CD14-positive monocyte (primary cell): ENCODE results near the gene DGKI. TPM values are rescaled to one million over a fixed set of nuclear protein-coding genes. Genes with fewer than 3 reads are reported as not detected.

Source experiments
- DNase-seq, 3 donors: peaks; one replicate each; pipeline ENCODE4 v3.0.0-alpha.2; 2011 to 2022
- H2AFZ ChIP-seq: 2 replicates; pipeline ENCODE4 v1.6.0; 2012; ENCODE audit warnings: mild to moderate bottlenecking, low read depth, low read length, inconsistent platforms; ENCODE audit not compliant: insufficient read depth, poor library complexity, severe bottlenecking
- H3K27ac ChIP-seq, 2 donors: 1 replicate in 1 of 2; 2 replicates in 1 of 2; pipeline ENCODE4 v1.5.1; 2012 to 2013; ENCODE audit warnings: low read length in 2 of 2, control low read depth in 1 of 2, inconsistent platforms in 1 of 2, low read depth in 1 of 2, mild to moderate bottlenecking in 1 of 2
- H3K27me3 ChIP-seq, 2 donors: one replicate each; pipeline versions ENCODE4 v1.6.0 to v1.6.1; 2011 to 2013; ENCODE audit warnings: low read length in 2 of 2; ENCODE audit not compliant: control insufficient read depth in 2 of 2, insufficient read depth in 2 of 2
- H3K36me3 ChIP-seq, 2 donors: replicated peaks in 1 of 2; 1 replicate in 1 of 2; 2 replicates in 1 of 2; pipeline versions ENCODE4 v1.5.1 to v1.6.1; 2012 to 2013; ENCODE audit warnings: low read length in 2 of 2, control low read depth in 1 of 2, inconsistent platforms in 1 of 2, mild to moderate bottlenecking in 1 of 2; ENCODE audit not compliant: insufficient read depth in 2 of 2, control insufficient read depth in 1 of 2
- H3K4me1 ChIP-seq, 2 donors: 1 replicate in 1 of 2; 2 replicates in 1 of 2; pipeline versions ENCODE4 v1.5.1 to v1.6.1; 2012 to 2013; ENCODE audit warnings: low read length in 2 of 2, control low read depth in 1 of 2, inconsistent platforms in 1 of 2, mild to moderate bottlenecking in 1 of 2, moderate library complexity in 1 of 2; ENCODE audit not compliant: insufficient read depth in 2 of 2, control insufficient read depth in 1 of 2
- H3K4me2 ChIP-seq: replicated peaks from 2 replicates; pipeline ENCODE3; 2012; ENCODE audit warnings: low read length, moderate library complexity, mild to moderate bottlenecking; ENCODE audit not compliant: poor library complexity, severe bottlenecking; ENCODE audit errors: extremely low read depth
- H3K4me3 ChIP-seq, 3 experiments: fragments of 200-600 bp in 1 of 3; sonication (generic) in 1 of 3; replicated peaks in 1 of 3; 1 replicate in 2 of 3; 2 replicates in 1 of 3; pipeline ENCODE4 v1.5.1; 2011 to 2013; ENCODE audit warnings: low read length in 3 of 3, mild to moderate bottlenecking in 3 of 3, control low read depth in 2 of 3, low read depth in 2 of 3, inconsistent platforms in 1 of 3, moderate library complexity in 1 of 3
- H3K79me2 ChIP-seq: 2 replicates; pipeline ENCODE4 v1.6.0; 2012; ENCODE audit warnings: mild to moderate bottlenecking, control low read depth, inconsistent platforms, low read length, moderate library complexity; ENCODE audit not compliant: insufficient read depth
- H3K9ac ChIP-seq: 2 replicates; pipeline ENCODE4 v1.6.0; 2017; ENCODE audit warnings: low read length, mild to moderate bottlenecking; ENCODE audit not compliant: insufficient read depth, poor library complexity, severe bottlenecking
- H3K9me3 ChIP-seq, 2 donors: replicated peaks in 1 of 2; 1 replicate in 1 of 2; 2 replicates in 1 of 2; pipeline versions ENCODE4 v1.5.1 to v1.6.1; 2012 to 2013; ENCODE audit warnings: low read length in 2 of 2, control low read depth in 1 of 2; ENCODE audit not compliant: control insufficient read depth in 1 of 2, insufficient read depth in 1 of 2
- H4K20me1 ChIP-seq: 2 replicates; pipeline ENCODE4 v1.6.0; 2012; ENCODE audit warnings: mild to moderate bottlenecking, low read length, control low read depth, moderate library complexity; ENCODE audit not compliant: insufficient read depth
- H3K27ac Mint-ChIP-seq, 7 donors: one replicate each; pipeline ENCODE4 v1.8.0; 2020; ENCODE audit warnings: mild to moderate bottlenecking in 7 of 7, mixed read lengths in 7 of 7, moderate library complexity in 6 of 7, inconsistent platforms in 2 of 7
- H3K27me3 Mint-ChIP-seq, 3 donors: one replicate each; pipeline ENCODE4 v1.8.0; 2021 to 2022; ENCODE audit warnings: low read depth in 3 of 3, mild to moderate bottlenecking in 3 of 3, mixed read lengths in 3 of 3, moderate library complexity in 3 of 3, inconsistent platforms in 1 of 3
- H3K36me3 Mint-ChIP-seq, 2 donors: one replicate each; pipeline ENCODE4 v1.8.0; 2020; ENCODE audit warnings: mixed read lengths in 2 of 2, inconsistent platforms in 1 of 2, mild to moderate bottlenecking in 1 of 2
- H3K4me1 Mint-ChIP-seq: one replicate; pipeline ENCODE4 v1.8.0; 2020; ENCODE audit warnings: mild to moderate bottlenecking, mixed read lengths
- H3K4me3 Mint-ChIP-seq, 2 donors: one replicate each; pipeline ENCODE4 v1.8.0; 2020; ENCODE audit warnings: mild to moderate bottlenecking in 2 of 2, mixed read lengths in 2 of 2, moderate library complexity in 1 of 2
- H3K9me3 Mint-ChIP-seq, 7 donors: one replicate each; pipeline ENCODE4 v1.8.0; 2020 to 2022; ENCODE audit warnings: mixed read lengths in 7 of 7, mild to moderate bottlenecking in 6 of 7, moderate library complexity in 6 of 7, inconsistent platforms in 2 of 7
- CTCF ChIP-seq: fragments of 200-600 bp; IDR thresholded peaks from one replicate; pipeline ENCODE4 v1.8.0; 2022; ENCODE audit warnings: antibody characterized with exemption, mild to moderate bottlenecking
- WGBS: methylation state at CpG from one replicate; pipeline ENCODE4 v1.1.5; 2013; ENCODE audit warnings: missing lambda C conversion rate; ENCODE audit not compliant: insufficient coverage; 5-methylcytosine and 5-hydroxymethylcytosine counted together
- intact Hi-C, 2 donors: fragments of 100-400 bp; cut with micrococcal nuclease; formaldehyde crosslinking; loops; one replicate each; pipeline versions ENCODE4 v1.15.0 to v1.15.1; 2023
- polyA plus RNA-seq, 3 donors: library from polyadenylated mRNA; depleted of rRNA in 1 of 3; unstranded in 2 of 3; stranded (reverse) in 1 of 3; fragments of 300-500 nt in 2 of 3; fragments of >200 nt in 1 of 3; fragmentation: Illumina TruSeq in 2 of 3; gene quantifications; 1 replicate in 2 of 3; 2 replicates in 1 of 3; pipeline ENCODE4 v1.2.3, GENCODE V29; 2012 to 2021

The DGKI gene
- polyA plus RNA-seq, 3 donors: not detected

- Histone ChIP-seq H3K4me1 (peaks cover 6% of the 10 kb centered on the region in 2 donors), H3K4me2 (no peak overlapping the region), H3K27ac (no peak overlapping the region), H3K36me3 (no peaks in the 10 kb centered on the region), H3K79me2 (no peaks in the 10 kb centered on the region), H3K27me3 (no peaks in the 10 kb centered on the region), H3K9ac (no peak overlapping the region), H4K20me1 (no peaks in the 10 kb centered on the region), H2AFZ (no peak overlapping the region), H3K4me3 (no peak overlapping the region), H3K9me3 (no peaks in the 10 kb centered on the region)
- Mint-ChIP-seq H3K27ac (no peak overlapping the region), H3K4me1 (no peaks in the 10 kb centered on the region), H3K9me3 (peaks cover 0 to 2% (median 0%) of the 10 kb centered on the region in 7 donors), H3K27me3 (peaks cover 2 to 5% (median 2%) of the 10 kb centered on the region in 3 donors), H3K36me3 (no peaks in the 10 kb centered on the region), H3K4me3 (no peak overlapping the region)
- intact Hi-C loops: no loop called here
- no peak for TF ChIP-seq CTCF
- 100% methylated on average over 1 of the region's 5 CpGs for WGBS
- DNase-seq: no peak
These were observed 253.6 kb downstream of the DGKI start for GRCh38 chr7:137593115-137593711.

DNA sequence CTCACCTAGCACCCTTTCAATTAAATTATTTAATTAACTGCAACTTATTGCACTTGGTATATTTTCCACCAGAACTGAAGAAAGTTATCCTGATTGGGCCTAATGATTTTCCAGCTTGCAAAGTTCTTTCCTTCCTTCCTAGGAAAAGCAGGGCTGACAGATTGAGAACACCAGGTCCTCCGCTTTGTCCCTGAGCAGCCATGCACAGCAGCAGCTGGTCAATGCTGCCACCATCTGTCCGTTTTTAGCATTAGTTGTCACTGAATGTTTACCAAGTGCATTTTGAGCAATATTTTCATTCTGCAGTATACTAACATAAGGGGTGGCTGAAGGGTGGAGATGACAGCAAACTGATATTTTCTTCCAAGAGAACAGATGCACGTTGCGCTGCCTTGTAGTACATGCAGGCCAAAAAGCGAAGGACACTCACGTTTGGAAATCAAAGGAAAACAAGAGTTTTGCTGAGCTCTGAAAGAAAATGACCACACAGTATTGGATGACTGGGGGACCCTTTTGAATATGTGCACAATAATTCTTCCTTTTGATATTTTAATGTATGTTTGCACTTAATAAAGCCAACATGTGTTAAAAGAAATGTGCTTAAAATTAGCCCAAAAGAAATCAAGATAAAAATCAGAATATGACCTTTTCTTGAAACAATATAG, 254.4 kb downstream of the DGKI start:
- no peak overlapping the region for H3K4me3 ChIP-seq
- WGBS: 74% methylated on average over 4 of the region's 6 CpGs
- H3K27me3 Mint-ChIP-seq: peaks cover 2 to 3% (median 2%) of the 10 kb centered on the region in 3 donors
- H3K4me1 Mint-ChIP-seq: no peaks in the 10 kb centered on the region
- no peak overlapping the region for H3K4me3 Mint-ChIP-seq
- TF ChIP-seq CTCF: no peak
- H2AFZ ChIP-seq: no peak overlapping the region
- intact Hi-C loops: no loop called here
- no peaks in the 10 kb centered on the region for H3K79me2 ChIP-seq
- H3K9me3 ChIP-seq: no peaks in the 10 kb centered on the region
- no peak overlapping the region for H3K9ac ChIP-seq
- DNase-seq: no peak
- H3K9me3 Mint-ChIP-seq: peaks cover 0 to 2% (median 0%) of the 10 kb centered on the region in 7 donors
- no peaks in the 10 kb centered on the region for H3K27me3 ChIP-seq
- H4K20me1 ChIP-seq: no peaks in the 10 kb centered on the region
- no peaks in the 10 kb centered on the region for H3K36me3 ChIP-seq
- H3K4me2 ChIP-seq: no peak overlapping the region
- H3K27ac ChIP-seq: no peak overlapping the region
- H3K4me1 ChIP-seq: peaks cover 6% of the 10 kb centered on the region in 2 donors
- H3K36me3 Mint-ChIP-seq: no peaks in the 10 kb centered on the region
- H3K27ac Mint-ChIP-seq: no peak overlapping the region
